NCI-H446 (cell line): ENCODE measurements around the gene KCNIP1.

Experiments used
- DNase-seq, 2 experiments: peaks; one replicate each; lab custom pipeline; 2025; lab: John Stamatoyannopoulos, UW

KCNIP1 gene

DNA sequence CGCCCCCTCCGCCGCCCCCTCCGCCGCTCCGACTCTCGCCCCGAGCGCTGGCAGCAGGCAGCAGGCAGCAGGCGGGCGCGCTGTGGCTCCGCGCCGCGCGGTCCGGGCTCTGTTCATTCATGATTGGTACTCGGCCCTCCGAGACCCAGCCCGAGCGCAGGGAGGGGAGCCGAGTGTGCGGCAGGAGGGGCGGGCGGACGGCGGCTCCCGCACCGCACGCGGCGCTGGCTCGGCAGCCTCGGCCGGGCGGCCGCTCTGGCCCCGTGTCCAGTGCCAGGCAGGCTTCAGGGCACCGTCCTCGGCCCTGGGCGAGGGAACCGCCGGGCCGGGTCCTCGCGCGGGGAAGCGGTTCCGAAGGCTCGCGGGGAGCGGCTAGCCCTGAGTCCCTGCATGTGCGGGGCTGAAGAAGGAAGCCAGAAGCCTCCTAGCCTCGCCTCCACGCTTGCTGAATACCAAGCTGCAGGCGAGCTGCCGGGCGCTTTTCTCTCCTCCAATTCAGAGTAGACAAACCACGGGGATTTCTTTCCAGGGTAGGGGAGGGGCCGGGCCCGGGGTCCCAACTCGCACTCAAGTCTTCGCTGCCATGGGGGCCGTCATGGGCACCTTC, at the start of gene KCNIP1:
KCNIP1 (plus strand) TSS at position 31 of the 607 bp plus-strand sequence.
- DNase-seq: no peak

DNA sequence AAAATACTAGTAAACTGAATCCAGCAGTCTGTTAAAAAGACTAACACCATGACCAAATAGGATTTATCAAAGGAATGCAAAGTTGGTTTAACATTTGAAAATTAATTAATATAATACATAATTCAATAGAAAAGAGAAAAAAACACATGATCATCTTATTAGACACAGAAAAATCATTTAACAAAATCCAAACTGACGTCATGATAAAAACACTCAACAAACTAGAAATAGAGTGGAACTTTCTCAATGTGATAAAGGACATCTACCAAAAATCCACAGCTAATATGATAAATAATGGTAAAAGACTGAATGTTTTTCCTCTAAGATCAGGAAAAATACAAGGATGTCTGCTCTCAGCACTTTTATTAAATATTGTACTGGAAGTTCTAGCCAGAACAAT, 40.4 kb upstream of the KCNIP1 start:
- no peak for DNase-seq

DNA sequence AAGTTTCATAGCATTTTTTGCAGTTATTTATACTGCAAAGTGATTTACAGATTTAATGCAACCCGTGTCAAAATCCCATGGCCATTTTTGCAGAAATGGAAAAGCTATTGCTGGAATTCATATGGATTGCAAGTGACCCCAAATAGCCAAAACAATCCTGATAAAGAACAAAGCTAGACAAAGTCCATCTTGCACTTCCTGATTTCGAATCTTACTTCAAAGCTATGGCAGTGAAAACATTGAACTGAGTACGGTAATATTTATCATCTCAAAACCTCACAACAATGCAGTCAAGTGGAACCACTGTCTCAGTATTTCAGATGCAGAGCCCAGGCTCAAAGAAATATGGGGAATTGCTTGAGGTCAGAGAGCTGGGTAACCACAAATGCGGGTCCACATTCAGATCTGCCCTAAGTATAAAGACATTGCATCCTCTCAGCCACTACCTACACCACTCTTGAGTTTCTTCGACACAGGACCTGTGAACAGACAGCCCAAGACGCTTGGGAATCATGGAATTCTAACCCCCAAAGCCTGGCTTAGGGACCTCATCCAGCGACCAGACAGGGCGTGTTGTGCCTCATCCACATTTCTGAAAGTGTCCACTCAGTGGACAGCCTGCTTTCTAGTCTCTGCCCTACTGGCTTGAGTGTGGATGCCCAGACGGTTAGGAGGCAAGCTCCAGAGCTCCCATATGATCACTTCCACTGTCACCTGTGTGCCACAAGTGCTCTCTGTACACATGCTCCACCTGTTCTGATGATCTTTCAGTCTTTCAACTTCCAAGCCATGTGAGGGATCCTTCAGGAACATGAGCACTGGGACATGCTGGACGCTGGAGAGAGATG, 39.3 kb upstream of the KCNIP1 start:
- DNase-seq: no peak

DNA sequence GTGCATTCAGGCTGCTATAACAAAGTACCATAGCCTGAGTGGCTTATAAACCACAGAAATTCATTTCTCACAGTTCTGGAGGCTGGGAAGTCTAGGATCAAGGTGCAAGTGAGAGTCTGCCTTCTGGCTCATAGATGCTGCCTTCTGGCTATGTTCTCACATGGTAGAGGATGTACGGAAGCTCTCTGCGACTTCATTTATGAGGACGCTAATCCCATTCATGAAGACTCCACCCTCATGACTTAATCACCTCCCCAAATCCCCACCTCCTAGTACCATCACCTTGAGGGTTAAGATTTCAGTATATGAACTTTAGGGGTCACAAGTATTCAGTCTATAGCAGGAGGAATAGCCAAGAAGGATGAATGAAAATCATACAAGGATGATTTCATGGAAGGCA, 37.3 kb upstream of the KCNIP1 start:
- no peak for DNase-seq

DNA sequence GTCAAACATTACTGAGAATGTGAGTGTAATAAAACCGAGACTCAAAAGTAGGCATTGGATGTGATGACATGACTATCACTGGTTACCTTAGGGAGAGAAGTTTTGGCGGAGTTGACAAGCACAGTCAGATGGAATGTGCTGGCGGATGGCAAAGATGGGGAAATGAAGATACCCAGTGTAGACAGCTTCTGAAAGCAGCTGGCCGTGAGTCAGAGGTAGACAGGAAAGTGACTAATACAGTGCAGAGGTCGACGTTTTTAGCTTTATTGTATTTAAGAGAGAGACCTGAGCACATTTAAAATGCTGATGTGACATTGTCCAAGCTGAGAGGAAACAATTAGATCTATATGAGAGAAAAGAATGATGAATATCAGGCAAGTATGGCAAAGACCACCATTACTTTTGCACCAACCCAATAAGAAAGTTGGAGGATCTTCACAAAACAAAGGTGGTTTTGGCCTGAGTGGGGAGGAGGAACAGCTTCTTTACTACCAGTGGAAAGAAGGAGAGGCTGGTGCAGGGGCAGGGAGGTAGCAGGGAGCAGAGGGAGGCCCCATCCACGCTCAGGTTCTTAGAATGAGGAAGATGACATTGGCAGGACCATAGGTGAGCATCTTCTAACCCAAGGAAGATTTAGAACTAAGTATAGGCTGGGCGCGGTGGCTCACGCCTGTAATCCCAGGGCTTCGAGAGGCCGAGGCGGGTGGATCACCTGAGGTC, 36.7 kb upstream of the KCNIP1 start:
- DNase-seq: no peak

DNA sequence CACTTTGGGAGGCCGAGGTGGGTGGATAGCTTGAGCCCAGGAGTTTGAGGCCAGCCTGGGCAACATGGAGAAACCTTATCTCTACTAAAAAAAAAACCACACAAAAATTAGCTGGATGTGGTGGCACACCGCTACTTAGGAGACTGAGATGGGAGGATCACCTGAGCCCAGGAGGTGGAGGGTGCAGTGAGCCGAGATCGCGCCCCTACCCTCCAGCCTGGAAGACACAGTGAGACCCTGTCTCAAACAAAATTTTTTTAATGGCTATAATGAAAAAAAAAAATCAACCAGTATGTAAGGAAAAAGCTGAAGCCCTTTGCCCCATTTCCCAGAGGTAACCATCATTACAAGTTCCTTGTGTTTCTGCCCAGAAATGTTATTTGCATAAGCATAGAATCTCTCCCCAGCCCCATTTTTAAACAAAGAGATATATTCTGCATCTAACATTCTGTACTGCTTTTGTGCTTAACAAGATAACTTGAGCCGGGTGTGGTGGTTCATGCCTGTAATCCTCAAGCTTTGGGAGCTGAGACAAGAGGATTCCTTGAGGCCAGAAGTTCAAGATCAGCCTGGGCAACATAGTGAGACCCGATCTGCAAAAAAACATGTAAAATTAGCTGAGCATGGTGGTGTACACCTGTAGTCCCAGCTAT, 35.1 kb upstream of the KCNIP1 start:
- no peak for DNase-seq

DNA sequence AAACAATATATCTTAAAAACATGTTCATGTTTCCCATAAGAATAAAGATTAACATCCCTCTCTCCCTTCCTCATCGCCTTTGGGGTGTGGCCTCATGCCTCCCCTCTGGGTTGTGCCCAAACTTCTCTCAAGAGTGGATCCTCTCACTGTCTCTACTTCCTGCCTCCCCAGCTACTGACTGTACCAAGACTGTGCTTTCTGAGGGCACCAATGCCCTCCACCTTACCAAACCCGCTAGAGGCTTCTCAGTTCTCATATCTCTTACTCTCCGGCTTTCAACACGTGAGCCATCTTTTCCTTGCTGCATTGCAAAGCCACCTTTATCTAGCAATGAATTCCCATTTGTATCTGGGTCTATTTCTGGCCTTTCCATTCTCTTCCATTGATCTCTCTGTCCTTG, 34.4 kb upstream of the KCNIP1 start:
- no peak for DNase-seq

DNA sequence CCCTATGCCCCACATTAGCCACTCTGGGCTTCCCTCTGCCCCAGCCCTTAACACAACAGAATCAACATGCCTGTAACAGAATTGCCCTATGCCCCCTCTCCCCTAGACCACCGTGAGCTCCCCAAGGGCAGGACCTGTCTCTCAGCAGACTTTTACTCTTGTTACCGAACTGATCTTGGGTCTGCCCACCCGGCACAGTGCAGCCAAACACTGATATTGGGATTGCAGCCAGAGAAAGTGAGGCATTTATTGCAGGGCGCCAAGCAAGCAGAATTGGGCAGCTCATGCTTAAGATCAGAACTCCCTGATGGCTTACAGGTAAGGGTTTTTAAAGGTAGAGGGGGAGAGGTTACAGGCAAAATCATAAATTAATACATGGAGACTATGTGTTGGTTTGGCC, 33.5 kb upstream of the KCNIP1 start:
- DNase-seq: no peak

DNA sequence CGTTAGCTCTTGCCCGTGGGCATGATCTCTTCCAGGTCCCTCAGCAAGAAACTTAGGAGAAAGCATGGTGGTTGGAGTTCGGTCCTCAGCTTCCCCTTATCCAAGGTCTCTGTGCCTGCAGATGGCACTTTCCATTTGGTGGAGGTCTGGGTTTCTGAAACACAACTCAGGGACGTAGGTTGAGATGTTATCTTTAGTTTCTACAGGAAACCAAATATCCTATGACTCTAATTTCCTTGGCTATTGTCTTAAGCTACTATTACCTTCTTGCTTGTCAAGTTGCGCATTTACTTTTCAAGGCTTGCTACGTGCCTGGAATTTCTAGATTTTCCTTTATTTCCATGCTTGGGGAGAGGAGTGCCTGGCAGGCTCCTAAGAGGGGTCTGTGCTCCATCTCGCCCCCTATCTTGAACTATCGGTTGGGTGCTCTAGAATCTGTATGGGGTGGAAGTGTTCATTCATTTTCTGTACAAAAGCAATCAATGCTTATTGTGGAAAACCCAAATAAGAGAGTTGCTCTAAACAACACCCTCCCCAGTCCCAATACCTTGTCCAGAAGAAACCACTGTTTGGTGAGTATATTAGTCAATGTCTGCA, 32.9 kb upstream of the KCNIP1 start:
- no peak for DNase-seq

DNA sequence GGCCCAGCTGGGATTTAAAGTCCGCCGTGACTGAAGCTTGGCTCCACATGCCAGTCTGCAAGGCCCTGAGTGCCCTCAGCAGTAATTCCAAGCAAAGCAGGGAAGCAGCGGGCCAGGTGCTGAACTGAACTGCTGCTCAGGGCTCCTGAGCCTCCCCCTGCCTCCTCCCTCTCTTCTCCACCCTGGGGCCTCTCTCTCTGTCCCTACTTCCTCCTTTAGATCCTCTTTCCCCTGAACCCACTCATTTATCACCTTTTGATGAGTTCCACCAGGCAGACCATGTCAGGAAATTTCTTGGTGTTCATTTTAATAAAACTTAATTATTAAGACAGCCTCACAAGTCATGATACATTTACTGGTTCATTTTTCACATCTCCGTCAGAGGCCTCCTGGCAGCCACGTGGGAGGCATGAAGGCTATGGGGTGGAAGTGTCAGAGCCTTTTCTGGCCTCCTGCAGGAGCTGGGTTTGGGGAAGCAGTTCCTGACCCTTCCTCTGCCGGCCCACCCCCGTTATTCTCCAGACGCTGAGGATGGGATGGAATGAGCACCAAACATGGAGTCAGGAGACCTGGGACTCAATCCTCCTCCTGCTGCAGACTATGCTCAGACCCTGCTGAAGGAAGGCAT, 32.2 kb upstream of the KCNIP1 start:
- no peak for DNase-seq

DNA sequence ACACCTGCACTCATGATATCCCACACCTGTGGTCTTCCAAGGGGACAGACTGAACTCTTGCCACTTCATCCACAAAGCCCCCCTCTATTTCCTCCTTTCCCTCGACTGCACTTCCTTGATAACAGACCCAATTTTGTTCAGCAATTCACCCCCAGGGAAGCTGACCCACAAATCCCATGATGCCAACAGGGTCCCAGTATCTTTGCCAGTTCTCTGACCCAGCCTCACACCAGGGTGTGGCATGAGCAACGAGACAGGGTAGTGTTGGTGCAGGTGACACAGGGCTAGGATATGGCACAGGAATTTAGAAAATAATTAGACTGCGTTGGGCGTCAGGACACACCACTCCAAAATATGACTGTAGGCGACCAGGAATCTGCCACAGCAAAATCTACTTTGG, 30.2 kb upstream of the KCNIP1 start:
- no peak for DNase-seq

DNA sequence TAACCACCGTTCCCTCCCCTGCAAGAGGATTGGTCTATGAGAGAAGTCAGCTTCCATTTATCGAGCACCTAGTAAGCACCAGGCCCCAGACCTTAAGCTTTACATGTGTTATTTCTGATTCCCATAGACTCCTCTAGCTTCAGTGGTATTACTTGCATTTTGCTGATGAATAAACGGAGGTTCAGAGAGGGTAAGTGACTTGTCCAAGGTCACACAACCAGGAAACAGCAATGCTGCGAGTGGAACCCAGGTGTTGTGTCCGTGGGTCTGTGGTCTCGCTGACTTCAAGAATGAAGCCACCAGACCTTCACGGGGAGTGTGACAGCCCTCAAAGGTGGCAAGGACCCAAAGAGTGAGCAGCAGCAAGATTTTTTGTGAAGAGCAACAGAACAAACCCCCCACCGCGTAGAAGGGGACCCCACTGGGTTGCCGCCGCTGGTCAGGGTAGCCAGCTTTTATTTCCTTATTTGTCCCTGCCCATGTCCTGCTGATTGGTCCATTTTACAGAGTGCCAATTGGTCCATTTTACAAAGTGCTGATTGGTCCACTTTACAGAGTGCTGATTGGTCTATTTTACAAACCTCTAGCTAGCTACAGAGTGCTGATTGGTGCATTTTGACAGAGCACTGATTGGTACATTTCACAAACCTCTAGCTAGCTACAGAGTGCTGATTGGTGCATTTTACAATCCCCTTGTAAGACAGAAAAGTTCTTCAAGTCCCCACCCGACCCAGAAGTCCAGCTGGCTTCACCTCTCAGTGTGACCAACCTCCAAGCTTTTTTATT, 29.1 kb upstream of the KCNIP1 start:
- DNase-seq: no peak

DNA sequence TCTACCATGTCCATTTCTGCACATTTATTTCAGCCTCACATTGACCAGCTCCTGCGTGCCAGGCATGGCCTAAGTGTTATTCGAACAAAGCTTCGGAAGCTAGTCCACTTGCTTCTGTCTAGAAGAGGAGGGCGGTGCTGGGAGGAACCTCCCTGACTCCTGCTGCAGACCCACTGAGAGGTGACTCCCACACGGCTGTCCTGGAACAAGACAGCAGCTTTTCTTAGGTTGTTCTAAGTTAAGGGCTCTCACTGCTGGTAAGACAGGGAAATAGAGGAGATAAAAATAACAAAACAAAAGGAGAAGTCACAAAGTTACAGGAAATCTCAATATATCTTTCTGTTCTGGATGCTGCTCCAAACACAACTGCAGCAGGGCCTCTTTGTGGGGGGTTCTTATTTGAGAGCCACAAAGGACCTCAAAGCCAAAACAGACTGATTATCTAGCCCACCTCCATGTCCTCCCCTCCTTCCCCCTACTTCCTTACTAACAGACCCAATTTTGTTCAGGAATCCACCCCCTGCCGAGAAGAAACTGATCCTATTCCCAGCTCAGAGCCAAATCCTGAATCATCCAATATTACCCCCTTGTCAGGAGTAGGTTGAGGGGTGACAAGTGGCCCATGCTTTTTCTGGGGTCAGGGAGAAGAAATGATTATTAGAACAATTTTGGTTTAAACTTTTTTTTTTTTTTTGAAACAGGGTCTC, 28.4 kb upstream of the KCNIP1 start:
- DNase-seq: no peak

DNA sequence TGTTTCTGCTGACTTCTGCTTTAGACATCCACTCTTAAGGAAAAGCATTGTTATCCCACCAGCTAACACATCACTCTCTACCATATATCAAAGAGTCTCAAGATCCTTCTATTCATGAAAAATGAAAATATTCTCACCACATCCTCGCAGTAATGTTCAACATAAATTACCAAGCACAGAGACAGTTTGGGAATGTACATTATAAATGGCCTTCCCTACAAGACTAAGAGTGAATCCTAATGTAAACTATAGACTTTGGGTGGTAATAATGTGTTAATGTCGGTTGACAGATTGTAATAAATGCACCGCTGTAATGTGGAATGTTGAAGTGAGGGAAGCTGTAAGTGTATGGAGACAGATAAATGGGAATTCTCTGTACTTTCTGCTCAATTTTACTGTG, 27.1 kb upstream of the KCNIP1 start:
- no peak for DNase-seq

DNA sequence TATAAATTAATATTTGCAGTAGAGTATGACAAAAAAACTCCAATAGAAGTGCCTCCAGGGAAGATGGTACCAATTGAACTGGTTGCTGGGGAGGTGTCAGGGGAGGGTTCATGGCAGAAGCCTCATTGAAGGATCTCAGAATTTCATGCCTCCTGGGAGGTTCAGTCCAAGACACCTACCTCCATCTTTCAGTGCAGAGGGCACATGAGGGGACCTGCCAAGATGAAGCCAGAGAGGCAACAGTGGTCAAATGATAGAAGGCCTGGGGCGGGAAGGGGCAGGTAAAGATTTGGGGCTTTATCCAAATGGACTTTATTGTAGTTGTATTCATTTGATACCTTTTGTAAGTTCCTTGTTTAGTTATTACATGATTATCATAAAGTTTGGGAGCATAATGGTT, 25.9 kb upstream of the KCNIP1 start:
- DNase-seq: no peak

DNA sequence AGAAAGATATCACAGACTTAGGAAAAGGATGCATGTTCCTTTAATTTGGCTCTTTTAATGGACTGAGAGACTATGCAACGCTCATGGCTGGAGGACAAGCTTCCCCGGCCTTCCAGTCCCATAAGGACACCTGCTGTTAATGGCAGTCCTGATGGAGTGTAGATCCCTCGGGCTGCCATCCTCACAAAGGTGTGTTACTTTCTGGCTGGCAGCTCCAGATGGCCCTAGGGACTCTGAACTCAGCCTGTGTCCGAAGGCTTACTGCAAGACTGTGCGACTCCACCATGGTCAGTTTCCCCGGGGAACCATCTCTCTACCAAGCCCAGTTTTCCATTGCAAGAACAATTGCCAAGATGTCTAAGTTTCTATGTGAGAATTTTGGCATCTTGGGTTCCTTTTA, 25.5 kb upstream of the KCNIP1 start:
- no peak for DNase-seq

DNA sequence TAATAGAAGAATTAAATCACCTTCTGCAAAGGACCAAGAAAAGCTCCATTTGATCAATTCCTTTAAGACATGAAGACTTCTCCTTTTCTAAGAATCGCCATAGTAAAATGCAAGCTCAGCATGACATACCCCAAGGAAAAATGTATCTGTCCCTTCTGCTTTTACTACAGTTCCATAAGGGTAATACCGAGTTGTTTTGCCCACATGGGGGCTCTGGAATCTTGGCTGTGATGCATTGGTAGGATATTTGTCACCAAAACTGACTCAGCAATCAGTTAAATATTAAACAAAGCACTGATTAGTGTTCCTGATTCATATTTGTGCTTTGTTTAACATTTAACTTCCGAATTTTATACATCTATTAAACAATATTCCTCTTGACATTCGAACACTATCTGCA, 24.3 kb upstream of the KCNIP1 start:
- DNase-seq: no peak

DNA sequence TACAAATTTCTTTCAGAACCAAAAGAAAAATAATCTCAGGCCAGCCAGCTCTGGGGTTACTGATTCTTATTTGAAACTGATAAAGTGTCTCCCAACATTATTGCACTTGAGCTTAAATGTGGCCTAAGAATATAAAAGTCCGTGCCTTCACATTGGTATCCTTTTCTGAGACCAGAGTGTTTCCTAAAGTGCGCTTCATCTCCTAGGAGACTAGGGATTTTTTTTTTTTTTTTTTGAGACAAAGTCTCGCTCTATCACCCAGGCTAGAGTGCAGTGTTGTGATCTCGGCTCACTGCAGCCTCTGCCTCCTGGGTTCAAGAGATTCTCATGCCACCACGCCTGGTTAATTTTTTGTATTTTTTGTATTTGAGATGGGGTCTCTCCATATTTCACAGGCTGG, 23.6 kb upstream of the KCNIP1 start:
- DNase-seq: no peak

DNA sequence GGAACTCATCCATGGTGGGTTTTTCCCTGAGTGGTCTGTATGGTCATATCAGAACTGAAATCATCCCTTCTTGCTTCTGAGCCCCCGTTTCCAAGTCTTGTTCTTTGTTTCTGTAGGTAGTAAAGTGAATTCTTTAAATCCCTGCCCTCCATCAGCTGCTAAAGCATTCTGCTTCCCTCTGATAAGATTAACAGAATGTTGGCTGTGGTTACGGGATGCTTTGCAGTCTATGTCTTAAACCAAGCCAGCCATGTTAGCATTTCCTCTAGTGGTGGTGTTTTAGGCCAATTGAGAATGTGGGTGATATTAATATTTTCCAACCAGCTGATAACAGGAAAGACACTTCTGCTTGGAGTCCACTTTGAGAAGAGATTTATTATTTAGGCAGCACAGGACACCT, 22.0 kb upstream of the KCNIP1 start:
- DNase-seq: no peak

DNA sequence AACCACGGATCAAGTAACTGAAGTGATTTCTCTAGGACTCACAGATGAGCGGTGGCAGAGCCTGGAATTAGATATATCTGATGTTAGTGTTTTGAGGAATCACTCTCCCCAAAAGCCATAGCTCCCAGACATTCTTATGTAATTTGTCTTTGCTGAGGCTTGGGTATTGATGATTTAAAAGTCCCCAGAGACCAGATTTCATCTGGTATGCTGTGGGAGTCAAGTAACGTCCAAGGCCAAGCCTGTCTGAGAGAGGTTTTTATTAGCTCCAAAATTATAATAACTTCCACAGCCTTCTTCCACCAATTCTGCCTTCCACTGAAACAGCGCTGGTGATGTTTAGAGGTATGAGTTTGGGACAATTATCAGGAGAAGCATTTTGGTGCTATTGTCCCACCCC, 21.3 kb upstream of the KCNIP1 start:
- DNase-seq: no peak
